Parathyroid adenoma (tissue), 2 donors: ENCODE measurements around the gene B3GAT1.

Experiments
- H2AFZ ChIP-seq: fragments of 300-600 bp; sonication (generic); one replicate; pipeline ENCODE4 v1.7.0; 2017; ENCODE audit warnings: antibody characterized with exemption, mild to moderate bottlenecking
- H3K27ac ChIP-seq: fragments of 300-600 bp; sonication (generic); one replicate; pipeline ENCODE4 v1.7.0; 2017
- H3K27me3 ChIP-seq: fragments of 300-600 bp; sonication (generic); one replicate; pipeline ENCODE4 v1.7.0; 2017; ENCODE audit warnings: low read length; ENCODE audit not compliant: control insufficient read depth, insufficient read depth
- H3K36me3 ChIP-seq: fragments of 300-600 bp; sonication (generic); one replicate; pipeline ENCODE4 v1.7.0; 2017; ENCODE audit warnings: low read length; ENCODE audit not compliant: control insufficient read depth, insufficient read depth
- H3K4me1 ChIP-seq: fragments of 300-600 bp; sonication (generic); one replicate; pipeline ENCODE4 v1.7.0; 2017; ENCODE audit warnings: control low read depth
- H3K4me2 ChIP-seq: fragments of 300-600 bp; sonication (generic); one replicate; pipeline ENCODE4 v1.7.0; 2017; ENCODE audit warnings: low read length
- H3K4me3 ChIP-seq: fragments of 300-600 bp; sonication (generic); one replicate; pipeline ENCODE4 v1.7.0; 2017; ENCODE audit warnings: low read depth, low read length
- H3K79me2 ChIP-seq: fragments of 300-600 bp; sonication (generic); one replicate; pipeline ENCODE4 v1.7.0; 2017; ENCODE audit warnings: control low read depth
- H3K9ac ChIP-seq: fragments of 300-600 bp; sonication (generic); one replicate; pipeline ENCODE4 v1.7.0; 2017; ENCODE audit warnings: mild to moderate bottlenecking
- H3K9me3 ChIP-seq: fragments of 300-600 bp; sonication (generic); one replicate; pipeline ENCODE4 v1.7.0; 2017; ENCODE audit warnings: low read length; ENCODE audit not compliant: control insufficient read depth
- CTCF ChIP-seq: fragments of 300-600 bp; sonication (generic); IDR thresholded peaks from one replicate; pipeline ENCODE4 v1.7.0; 2017; ENCODE audit warnings: antibody characterized with exemption, mild to moderate bottlenecking
- donor health status: primary hyperparathyroidism.

The B3GAT1 gene

GRCh38 chr11:134452838-134453155, 40.8 kb upstream of the B3GAT1 start:
- Histone ChIP-seq H3K4me1 (no peaks in the 10 kb centered on the region), H3K36me3 (no peaks in the 10 kb centered on the region), H3K27me3 (no peaks in the 10 kb centered on the region), H3K4me3 (no peak overlapping the region), H3K9ac (no peak overlapping the region), H3K79me2 (no peaks in the 10 kb centered on the region), H3K4me2 (no peak overlapping the region), H3K27ac (no peak overlapping the region), H2AFZ (no peak overlapping the region), H3K9me3 (no peaks in the 10 kb centered on the region)
- TF ChIP-seq CTCF, result no peak

- H2AFZ ChIP-seq, result no peak overlapping the region
- H3K36me3 ChIP-seq, result no peaks in the 10 kb centered on the region
- no peaks in the 10 kb centered on the region for H3K4me1 ChIP-seq
- no peaks in the 10 kb centered on the region for H3K79me2 ChIP-seq
- no peak overlapping the region for H3K4me3 ChIP-seq
- H3K9ac ChIP-seq, result no peak overlapping the region
- no peaks in the 10 kb centered on the region for H3K9me3 ChIP-seq
- H3K27ac ChIP-seq, result no peak overlapping the region
- no peak overlapping the region for H3K4me2 ChIP-seq
- TF ChIP-seq CTCF, result no peak
- H3K27me3 ChIP-seq, result no peaks in the 10 kb centered on the region
Observed at GRCh38 chr11:134452026-134452837, 40.2 kb upstream of the B3GAT1 start.

GRCh38 chr11:134450186-134450585, 38.1 kb upstream of the B3GAT1 start:
- no peaks in the 10 kb centered on the region for H3K9me3 ChIP-seq
- H3K79me2 ChIP-seq, result no peaks in the 10 kb centered on the region
- no peak for TF ChIP-seq CTCF
- H3K36me3 ChIP-seq, result no peaks in the 10 kb centered on the region
- no peak overlapping the region for H3K4me2 ChIP-seq
- no peak overlapping the region for H3K27ac ChIP-seq
- H3K4me1 ChIP-seq, result no peaks in the 10 kb centered on the region
- H3K9ac ChIP-seq, result no peak overlapping the region
- H2AFZ ChIP-seq, result no peak overlapping the region
- H3K27me3 ChIP-seq, result no peaks in the 10 kb centered on the region
- no peak overlapping the region for H3K4me3 ChIP-seq

- H3K4me2 ChIP-seq, result no peak overlapping the region
- H3K36me3 ChIP-seq, result no peaks in the 10 kb centered on the region
- no peaks in the 10 kb centered on the region for H3K27me3 ChIP-seq
- TF ChIP-seq CTCF, result no peak
- H3K9me3 ChIP-seq, result no peaks in the 10 kb centered on the region
- H3K4me1 ChIP-seq, result no peaks in the 10 kb centered on the region
- no peak overlapping the region for H3K27ac ChIP-seq
- no peak overlapping the region for H3K4me3 ChIP-seq
- no peak overlapping the region for H2AFZ ChIP-seq
- H3K9ac ChIP-seq, result no peak overlapping the region
- no peaks in the 10 kb centered on the region for H3K79me2 ChIP-seq
Observed at GRCh38 chr11:134449713-134450112, 37.7 kb upstream of the B3GAT1 start.

- no peak overlapping the region for H3K27ac ChIP-seq
- H3K9me3 ChIP-seq, result no peaks in the 10 kb centered on the region
- H3K4me1 ChIP-seq, result no peaks in the 10 kb centered on the region
- no peak overlapping the region for H3K9ac ChIP-seq
- no peaks in the 10 kb centered on the region for H3K27me3 ChIP-seq
- H3K4me2 ChIP-seq, result no peak overlapping the region
- H3K79me2 ChIP-seq, result no peaks in the 10 kb centered on the region
- H3K4me3 ChIP-seq, result no peak overlapping the region
- no peak overlapping the region for H2AFZ ChIP-seq
- no peak for TF ChIP-seq CTCF
- no peaks in the 10 kb centered on the region for H3K36me3 ChIP-seq
Observed at GRCh38 chr11:134449051-134449450, 37.0 kb upstream of the B3GAT1 start.
